ENCODE results near the gene MYO16. TPM values are rescaled to one million over a fixed set of nuclear protein-coding genes. Genes with fewer than 3 reads are reported as not detected.

The MYO16 gene
- total and polyA plus RNA-seq, 12 donors, result 0.56 to 2.4 (median 1.4) TPM

GRCh38 chr13:108624108-108624507 is 5.3 kb upstream of the MYO16 start:
- intact Hi-C loops (cut with DNase I), result no loop called here
- Histone ChIP-seq H3K4me3 (no peak overlapping the region), H3K36me3 (replicated peaks in 1 of 2) (no peaks in the 10 kb centered on the region), H3K9me3 (replicated peaks in 1 of 3) (no peaks in the 10 kb centered on the region), H3K4me1 (replicated peaks in 1 of 2) (no peaks in the 10 kb centered on the region), H3K27ac (no peak overlapping the region), H3K27me3 (no peaks in the 10 kb centered on the region)
- WGBS, 4 donors, result 77 to 89% (median 86%) methylated on average over 3 of the region's 3 CpGs
- TF ChIP-seq CTCF (IDR thresholded peaks at IDR 0.05), result no peak
- no peak for TF ChIP-seq POLR2A (IDR thresholded peaks at IDR 0.05)
- no peak for DNase-seq

- Histone ChIP-seq H3K4me1 (replicated peaks in 1 of 2) (no peaks in the 10 kb centered on the region), H3K4me3 (no peak overlapping the region), H3K9me3 (replicated peaks in 1 of 3) (no peaks in the 10 kb centered on the region), H3K36me3 (replicated peaks in 1 of 2) (no peaks in the 10 kb centered on the region), H3K27ac (no peak overlapping the region), H3K27me3 (no peaks in the 10 kb centered on the region)
- WGBS, 4 donors, result 65 to 87% (median 74%) methylated on average over 4 of the region's 4 CpGs
- no peak for TF ChIP-seq POLR2A (IDR thresholded peaks at IDR 0.05)
- TF ChIP-seq CTCF (IDR thresholded peaks at IDR 0.05), result no peak
- intact Hi-C loops (cut with DNase I), result no loop called here
- DNase-seq, result no peak
Measured at GRCh38 chr13:108624979-108625378, 4.4 kb upstream of the MYO16 start.

DNA sequence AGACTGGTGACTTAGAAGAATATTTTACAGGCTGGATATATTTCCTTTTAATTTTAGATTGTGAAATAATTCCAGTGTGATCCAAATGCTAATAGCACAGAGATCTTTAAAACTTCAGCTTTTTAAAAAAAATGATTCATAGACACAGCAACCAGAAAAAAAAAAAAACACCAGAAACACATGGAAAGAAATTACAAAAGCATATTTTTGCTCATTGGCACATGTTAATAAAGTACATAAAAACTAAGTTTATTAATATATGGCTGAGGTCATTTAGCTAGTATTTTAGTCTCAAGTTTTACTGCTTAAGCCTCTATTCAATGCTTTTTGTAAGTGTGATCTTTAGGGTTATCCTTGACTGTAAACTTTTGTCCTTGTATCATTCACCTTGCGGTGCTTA is 577 bp downstream of the MYO16 start:
- Histone ChIP-seq H3K36me3 (replicated peaks in 1 of 2) (no peaks in the 10 kb centered on the region), H3K9me3 (replicated peaks in 1 of 3) (no peaks in the 10 kb centered on the region), H3K4me3 (no peak overlapping the region), H3K4me1 (replicated peaks in 1 of 2) (no peaks in the 10 kb centered on the region), H3K27me3 (no peaks in the 10 kb centered on the region), H3K27ac (no peak overlapping the region)
- WGBS, 4 donors, result 53 to 74% (median 71%) methylated on average over 1 of the region's 1 CpG
- DNase-seq, result no peak
- TF ChIP-seq POLR2A (IDR thresholded peaks at IDR 0.05), result no peak
- TF ChIP-seq CTCF (IDR thresholded peaks at IDR 0.05), result no peak
- intact Hi-C loops (cut with DNase I), result no loop called here

DNA sequence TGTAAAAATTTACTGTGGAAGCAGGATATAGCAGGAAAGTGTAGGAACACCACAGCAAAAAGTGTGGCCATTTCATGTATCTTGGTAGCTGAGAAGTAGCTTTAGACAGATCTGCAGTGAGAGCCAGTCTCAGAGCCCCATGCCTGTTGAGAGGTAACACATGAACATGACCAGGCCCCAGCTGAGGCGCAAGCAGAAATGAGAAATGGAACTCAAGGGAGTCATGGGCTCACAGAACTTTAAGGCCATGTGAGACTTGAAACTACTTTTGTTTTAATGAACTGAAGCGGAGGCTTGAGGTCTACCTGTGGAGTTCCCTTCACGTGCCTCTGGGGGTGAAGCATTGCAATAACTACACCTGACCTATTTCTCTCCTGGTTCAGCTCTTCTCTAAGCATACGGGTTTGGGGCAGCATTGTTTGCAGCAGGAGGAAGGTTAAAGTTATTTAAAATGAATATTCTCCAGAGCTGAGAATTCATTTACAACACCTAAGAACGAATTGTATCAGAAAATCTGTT is 3.3 kb downstream of the MYO16 start:
- Histone ChIP-seq H3K36me3 (replicated peaks in 1 of 2) (no peaks in the 10 kb centered on the region), H3K4me3 (no peak overlapping the region), H3K9me3 (replicated peaks in 1 of 3) (no peaks in the 10 kb centered on the region), H3K4me1 (replicated peaks in 1 of 2) (no peaks in the 10 kb centered on the region), H3K27me3 (no peaks in the 10 kb centered on the region), H3K27ac (no peak overlapping the region)
- no peak for DNase-seq
- intact Hi-C loops (cut with DNase I), result no loop called here
- TF ChIP-seq POLR2A (IDR thresholded peaks at IDR 0.05) (no peak), CTCF (IDR thresholded peaks at IDR 0.05) (no peak)
- WGBS, 4 donors, result 74 to 80% (median 76%) methylated on average over 5 of the region's 5 CpGs
